Neural cell (in vitro differentiated cells): Measurements from ENCODE around the gene SECISBP2.

ENCODE experiments used
- EZH2 ChIP-seq: fragments of 200-600, 300-800 bp; shearing (Covaris generic), sonication (generic); IDR thresholded peaks from 2 replicates; pipeline ENCODE4 v1.6.1; 2014; ENCODE audit warnings: antibody characterized with exemption, low read length, borderline replicate concordance, mild to moderate bottlenecking; ENCODE audit not compliant: insufficient read depth, poor library complexity, severe bottlenecking
- MXI1 ChIP-seq: fragments of 450-650 bp; conservative IDR thresholded peaks from 2 replicates; pipeline ENCODE4 v1.6.1; 2014; ENCODE audit warnings: antibody characterized with exemption, mild to moderate bottlenecking; ENCODE audit not compliant: poor library complexity, severe bottlenecking
- POLR2AphosphoS5 ChIP-seq: IDR thresholded peaks from 2 replicates; pipeline ENCODE4 v1.6.1; 2012
- RAD21 ChIP-seq: fragments of 450-650 bp; conservative IDR thresholded peaks from 2 replicates; pipeline ENCODE4 v1.6.1; 2014; ENCODE audit warnings: antibody characterized with exemption, mild to moderate bottlenecking, moderate library complexity
- REST ChIP-seq: IDR thresholded peaks from 2 replicates; pipeline ENCODE4 v1.6.1; 2012; ENCODE audit warnings: borderline replicate concordance
- SMC3 ChIP-seq: fragments of 450-650 bp; conservative IDR thresholded peaks from 2 replicates; pipeline ENCODE4 v1.6.1; 2014; ENCODE audit warnings: antibody characterized with exemption, mild to moderate bottlenecking, moderate library complexity; ENCODE audit not compliant: poor library complexity
- TAF1 ChIP-seq: IDR thresholded peaks from 2 replicates; pipeline ENCODE4 v1.6.1; 2012; ENCODE audit warnings: low read depth
- TF ChIP-seq, protein P1 (sequence below): fragments of 450-650 bp; IDR thresholded peaks from 2 replicates; pipeline ENCODE4 v1.5.1; 2014; ENCODE audit warnings: antibody characterized with exemption, mild to moderate bottlenecking, moderate library complexity; ENCODE audit not compliant: poor library complexity, severe bottlenecking

- TF ChIP-seq, protein P1, sequence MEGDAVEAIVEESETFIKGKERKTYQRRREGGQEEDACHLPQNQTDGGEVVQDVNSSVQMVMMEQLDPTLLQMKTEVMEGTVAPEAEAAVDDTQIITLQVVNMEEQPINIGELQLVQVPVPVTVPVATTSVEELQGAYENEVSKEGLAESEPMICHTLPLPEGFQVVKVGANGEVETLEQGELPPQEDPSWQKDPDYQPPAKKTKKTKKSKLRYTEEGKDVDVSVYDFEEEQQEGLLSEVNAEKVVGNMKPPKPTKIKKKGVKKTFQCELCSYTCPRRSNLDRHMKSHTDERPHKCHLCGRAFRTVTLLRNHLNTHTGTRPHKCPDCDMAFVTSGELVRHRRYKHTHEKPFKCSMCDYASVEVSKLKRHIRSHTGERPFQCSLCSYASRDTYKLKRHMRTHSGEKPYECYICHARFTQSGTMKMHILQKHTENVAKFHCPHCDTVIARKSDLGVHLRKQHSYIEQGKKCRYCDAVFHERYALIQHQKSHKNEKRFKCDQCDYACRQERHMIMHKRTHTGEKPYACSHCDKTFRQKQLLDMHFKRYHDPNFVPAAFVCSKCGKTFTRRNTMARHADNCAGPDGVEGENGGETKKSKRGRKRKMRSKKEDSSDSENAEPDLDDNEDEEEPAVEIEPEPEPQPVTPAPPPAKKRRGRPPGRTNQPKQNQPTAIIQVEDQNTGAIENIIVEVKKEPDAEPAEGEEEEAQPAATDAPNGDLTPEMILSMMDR, result no peak
- TF ChIP-seq RAD21, result no peak
- TF ChIP-seq EZH2, result no peak
- no peak for TF ChIP-seq POLR2AphosphoS5
- no peak for TF ChIP-seq MXI1
- TF ChIP-seq REST, result no peak
- TF ChIP-seq TAF1, result no peak
- TF ChIP-seq SMC3, result no peak
These were observed 11.6 kb downstream of the SECISBP2 start for GRCh38 chr9:89329917-89330316.
